ENCODE measurements around the gene PLEKHM1. TPM values are rescaled to one million over a fixed set of nuclear protein-coding genes. Genes with fewer than 3 reads are reported as not detected.

PLEKHM1 gene
- total and polyA plus RNA-seq, 9 donors: 13.0 to 38.4 (median 33.5) TPM

DNA sequence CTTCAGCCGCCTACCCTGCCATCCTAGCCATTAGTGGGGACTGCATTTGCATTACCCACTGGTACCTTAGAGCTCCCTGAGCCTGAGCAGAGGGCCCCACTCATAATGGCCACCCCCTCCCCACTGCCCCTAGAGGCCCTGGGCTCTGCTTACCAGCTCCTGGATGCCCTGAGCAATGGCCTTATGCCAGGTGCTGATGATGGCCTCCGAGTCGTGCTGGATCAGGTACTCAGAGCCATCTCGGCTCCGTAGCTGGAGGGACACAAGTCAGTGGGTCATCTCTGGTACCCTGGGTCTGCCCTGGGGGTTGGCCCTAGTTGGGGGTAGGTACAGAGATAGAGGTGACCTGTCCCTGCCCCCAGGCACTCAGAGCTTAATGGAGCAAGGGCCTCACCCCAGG is 92.7 kb downstream of the PLEKHM1 start:
- 71 to 91% (median 87%) methylated on average over 5 of the region's 5 CpGs for WGBS, 3 donors
- Histone ChIP-seq H3K27ac (no peak overlapping the region), H3K4me1 (ENCODE audit: insufficient read depth) (peaks cover 4% of the 10 kb centered on the region), H3K27me3 (no peaks in the 10 kb centered on the region), H3K4me3 (no peak overlapping the region), H3K36me3 (no peaks in the 10 kb centered on the region), H3K9me3 (no peaks in the 10 kb centered on the region)
- TF ChIP-seq CTCF (IDR thresholded peaks at IDR 0.05): no peak
- TF ChIP-seq POLR2A (IDR thresholded peaks at IDR 0.05): no peak
- no peak for TF ChIP-seq EP300 (IDR thresholded peaks at IDR 0.05)
- DNase-seq: no peak
- intact Hi-C loops (cut with DNase I): loop anchor here in 2 of 4 donors (10.0 kb wide), 2 partner anchors 197 to 437 kb away; no protein-coding TSS in a partner anchor

- TF ChIP-seq EP300 (IDR thresholded peaks at IDR 0.05) (no peak), CTCF (IDR thresholded peaks at IDR 0.05) (no peak), POLR2A (IDR thresholded peaks at IDR 0.05) (no peak)
- 90 to 94% (median 92%) methylated on average over 50 of the region's 50 CpGs for WGBS, 3 donors
- intact Hi-C loops (cut with DNase I): loop anchor here in 2 of 4 donors (10.0 kb wide), 2 partner anchors 198 to 438 kb away; no protein-coding TSS in a partner anchor
- H3K9me3 ChIP-seq: no peaks in the 10 kb centered on the region
- no peak overlapping the region for H3K4me3 ChIP-seq
- no peaks in the 10 kb centered on the region for H3K36me3 ChIP-seq
- no peak for DNase-seq
- H3K27ac ChIP-seq: no peak overlapping the region
- H3K27me3 ChIP-seq: no peaks in the 10 kb centered on the region
- H3K4me1 ChIP-seq (ENCODE audit: insufficient read depth): peaks cover 4% of the 10 kb centered on the region
These were observed 93.9 kb downstream of the PLEKHM1 start for GRCh38 chr17:45396496-45397205.

DNA sequence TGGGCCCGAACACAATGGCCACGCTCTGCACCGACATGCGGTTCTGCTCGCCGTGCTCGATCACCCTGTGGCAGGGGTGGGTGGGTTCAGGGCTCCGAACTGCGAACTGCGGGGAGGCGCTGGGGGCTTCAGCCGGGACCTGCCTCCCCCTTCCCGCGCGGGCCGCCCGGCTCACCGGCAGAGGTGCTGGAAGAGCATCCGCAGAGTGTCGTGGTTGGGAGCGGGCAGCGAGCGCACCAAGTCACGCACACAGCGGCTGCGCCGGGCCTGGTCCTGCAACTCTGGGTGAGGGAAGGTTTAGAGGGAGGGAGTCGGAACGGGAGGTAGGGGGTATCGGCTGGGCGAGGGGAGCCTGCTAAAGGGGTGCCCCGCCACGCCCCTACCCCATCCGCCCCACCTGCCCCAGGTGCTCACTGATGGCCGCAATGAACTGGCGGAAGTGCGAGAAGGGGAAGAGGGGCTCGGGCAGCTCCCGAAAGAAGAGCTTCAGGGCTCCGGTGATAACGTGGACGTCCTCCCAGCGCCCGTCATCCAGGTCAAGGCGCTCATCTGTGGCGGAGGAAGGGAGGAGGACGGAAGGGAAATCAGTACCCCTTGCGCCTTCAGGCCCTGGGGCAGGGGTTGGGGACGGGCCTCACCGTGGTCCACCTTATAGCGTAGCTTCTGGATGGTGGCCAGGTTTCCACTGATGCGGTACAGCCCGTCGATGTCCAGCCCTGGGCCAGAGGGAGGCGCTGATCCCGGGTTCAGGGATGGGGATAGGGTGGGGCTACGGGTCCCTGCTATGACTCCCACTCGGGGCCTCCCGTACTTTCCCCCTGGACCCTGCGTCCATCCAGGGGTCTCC is 94.7 kb downstream of the PLEKHM1 start:
- H3K4me1 ChIP-seq (ENCODE audit: insufficient read depth): peaks cover 4% of the 10 kb centered on the region
- no peaks in the 10 kb centered on the region for H3K36me3 ChIP-seq
- no peaks in the 10 kb centered on the region for H3K9me3 ChIP-seq
- intact Hi-C loops (cut with DNase I): loop anchor here in 2 of 4 donors (10.0 kb wide), 2 partner anchors 199 to 439 kb away; no protein-coding TSS in a partner anchor
- WGBS, 3 donors: 27 to 57% (median 38%) methylated on average over 56 to 60 of the region's 60 CpGs
- H3K27me3 ChIP-seq: no peaks in the 10 kb centered on the region
- TF ChIP-seq POLR2A (IDR thresholded peaks at IDR 0.05) (no peak), EP300 (IDR thresholded peaks at IDR 0.05) (no peak), CTCF (IDR thresholded peaks at IDR 0.05) (no peak)
- H3K27ac ChIP-seq: no peak overlapping the region
- H3K4me3 ChIP-seq: peak overlapping the region; percentile 24
- peak in 1 of 5 donors; percentile 45 for DNase-seq

- Histone ChIP-seq H3K27ac (no peak overlapping the region), H3K9me3 (no peaks in the 10 kb centered on the region), H3K4me1 (ENCODE audit: insufficient read depth) (peaks cover 4% of the 10 kb centered on the region), H3K27me3 (no peaks in the 10 kb centered on the region), H3K4me3 (peak overlapping the region; percentile 24), H3K36me3 (no peaks in the 10 kb centered on the region)
- TF ChIP-seq POLR2A (IDR thresholded peaks at IDR 0.05) (no peak), CTCF (IDR thresholded peaks at IDR 0.05) (peak; percentile 65), EP300 (IDR thresholded peaks at IDR 0.05) (no peak)
- DNase-seq: peak; percentile 64 to 79 (median 75)
- intact Hi-C loops (cut with DNase I): loop anchor here in 2 of 4 donors (10.0 kb wide), 2 partner anchors 200 to 440 kb away; no protein-coding TSS in a partner anchor
- 2 to 12% (median 4%) methylated on average over 30 of the region's 30 CpGs for WGBS, 3 donors
These were observed 95.5 kb downstream of the PLEKHM1 start for GRCh38 chr17:45394913-45395568.
